ENCODE measurements around the gene UBE2QL1. TPM values are rescaled to one million over a fixed set of nuclear protein-coding genes. Genes with fewer than 3 reads are reported as not detected.

Gene UBE2QL1
- total RNA-seq, 2 experiments from 2014 or later: 0.33 to 0.45 TPM

GRCh38 chr5:6493681-6494454, 45.2 kb downstream of the UBE2QL1 start:
- peaks cover 4% of the 10 kb centered on the region for H3K27me3 Mint-ChIP-seq
- ATAC-seq (ENCODE audit: poor library complexity): no peak
- H3K4me3 ChIP-seq (ENCODE audit: low read length): no peak overlapping the region
- no peaks in the 10 kb centered on the region for H3K4me1 ChIP-seq (ENCODE audit: insufficient read depth, low read length)
- H3K9me3 Mint-ChIP-seq: no peaks in the 10 kb centered on the region
- H3K4me1 Mint-ChIP-seq (ENCODE audit: low read depth): no peaks in the 10 kb centered on the region
- POLR2A ChIA-PET: no interaction called here
- no peaks in the 10 kb centered on the region for H3K36me3 ChIP-seq (ENCODE audit: insufficient read depth, low read length)
- CTCF ChIA-PET: no interaction called here
- DNase-seq: no peak
- intact Hi-C loops (cut with DNase I, micrococcal nuclease): no loop called here
- H3K4me3 Mint-ChIP-seq: no peak overlapping the region
- H3K9me3 ChIP-seq (ENCODE audit: control insufficient read depth in 1 of 2, insufficient read depth in 1 of 2, low read length in 2 of 2): no peaks in the 10 kb centered on the region
- H3K36me3 Mint-ChIP-seq (ENCODE audit: low read depth): no peaks in the 10 kb centered on the region
- H3K27me3 ChIP-seq (ENCODE audit: control insufficient read depth in 1 of 2, insufficient read depth in 2 of 2, low read length in 2 of 2): peaks cover 0 to 2% of the 10 kb centered on the region in 2 experiments
- no peak for TF ChIP-seq CTCF (IDR thresholded peaks at IDR 0.05)
- H3K27ac Mint-ChIP-seq: no peak overlapping the region
- H3K27ac ChIP-seq (ENCODE audit: low read depth in 1 of 2, low read length in 2 of 2): no peak overlapping the region

- no peak for ATAC-seq (ENCODE audit: poor library complexity)
- Histone ChIP-seq H3K36me3 (ENCODE audit: insufficient read depth, low read length) (no peaks in the 10 kb centered on the region), H3K4me3 (ENCODE audit: low read length) (no peak overlapping the region), H3K27me3 (ENCODE audit: control insufficient read depth in 1 of 2, insufficient read depth in 2 of 2, low read length in 2 of 2) (peaks cover 0 to 2% of the 10 kb centered on the region in 2 experiments), H3K27ac (ENCODE audit: low read depth in 1 of 2, low read length in 2 of 2) (no peak overlapping the region), H3K4me1 (ENCODE audit: insufficient read depth, low read length) (no peaks in the 10 kb centered on the region), H3K9me3 (ENCODE audit: control insufficient read depth in 1 of 2, insufficient read depth in 1 of 2, low read length in 2 of 2) (no peaks in the 10 kb centered on the region)
- Mint-ChIP-seq H3K4me1 (ENCODE audit: low read depth) (no peaks in the 10 kb centered on the region), H3K27ac (no peak overlapping the region), H3K36me3 (ENCODE audit: low read depth) (no peaks in the 10 kb centered on the region), H3K27me3 (peaks cover 4% of the 10 kb centered on the region), H3K4me3 (no peak overlapping the region), H3K9me3 (no peaks in the 10 kb centered on the region)
- TF ChIP-seq CTCF (IDR thresholded peaks at IDR 0.05): no peak
- no peak for DNase-seq
- ChIA-PET CTCF (no interaction called here), POLR2A (no interaction called here)
- intact Hi-C loops (cut with DNase I, micrococcal nuclease): no loop called here
These were observed 46.3 kb downstream of the UBE2QL1 start for GRCh38 chr5:6494939-6495338.

- no peaks in the 10 kb centered on the region for H3K36me3 Mint-ChIP-seq (ENCODE audit: low read depth)
- no peaks in the 10 kb centered on the region for H3K4me1 ChIP-seq (ENCODE audit: insufficient read depth, low read length)
- ChIA-PET CTCF (no interaction called here), POLR2A (no interaction called here)
- ATAC-seq (ENCODE audit: poor library complexity) (no peak), DNase-seq (no peak)
- no peak overlapping the region for H3K27ac Mint-ChIP-seq
- peaks cover 4% of the 10 kb centered on the region for H3K27me3 Mint-ChIP-seq
- intact Hi-C loops (cut with DNase I, micrococcal nuclease): no loop called here
- H3K27me3 ChIP-seq (ENCODE audit: control insufficient read depth in 1 of 2, insufficient read depth in 2 of 2, low read length in 2 of 2): peaks cover 0 to 2% of the 10 kb centered on the region in 2 experiments
- H3K27ac ChIP-seq (ENCODE audit: low read depth in 1 of 2, low read length in 2 of 2): no peak overlapping the region
- no peaks in the 10 kb centered on the region for H3K9me3 ChIP-seq (ENCODE audit: control insufficient read depth in 1 of 2, insufficient read depth in 1 of 2, low read length in 2 of 2)
- no peaks in the 10 kb centered on the region for H3K36me3 ChIP-seq (ENCODE audit: insufficient read depth, low read length)
- no peaks in the 10 kb centered on the region for H3K9me3 Mint-ChIP-seq
- H3K4me3 Mint-ChIP-seq: no peak overlapping the region
- no peaks in the 10 kb centered on the region for H3K4me1 Mint-ChIP-seq (ENCODE audit: low read depth)
- no peak overlapping the region for H3K4me3 ChIP-seq (ENCODE audit: low read length)
- TF ChIP-seq CTCF (IDR thresholded peaks at IDR 0.05): no peak
These were observed 47.0 kb downstream of the UBE2QL1 start for GRCh38 chr5:6495433-6496206.

Data from CD4-positive, alpha-beta T cell (primary cell).